KMS-11 (cell line): ENCODE data around the gene MEGF11.

ENCODE experiments used
- H2AFZ ChIP-seq: fragments of 200-600 bp; sonication (generic); 2 replicates; pipeline ENCODE4 v1.6.1; 2016; ENCODE audit warnings: antibody characterized with exemption, mixed run types, low read depth
- H3K27ac ChIP-seq: fragments of 200-600 bp; sonication (generic); 2 replicates; pipeline ENCODE4 v1.6.1; 2016; ENCODE audit warnings: mild to moderate bottlenecking, mixed run types
- H3K27me3 ChIP-seq: fragments of 200-600 bp; sonication (generic); 2 replicates; pipeline ENCODE4 v1.6.1; 2017; ENCODE audit warnings: mild to moderate bottlenecking, low read depth, mixed run types, moderate library complexity; ENCODE audit not compliant: insufficient read depth
- H3K36me3 ChIP-seq: fragments of 200-600 bp; sonication (generic); 2 replicates; pipeline ENCODE4 v1.6.1; 2017; ENCODE audit warnings: mild to moderate bottlenecking, mixed run types; ENCODE audit not compliant: insufficient read depth
- H3K4me1 ChIP-seq: fragments of 200-600 bp; sonication (generic); 2 replicates; pipeline ENCODE4 v1.6.1; 2016; ENCODE audit warnings: mild to moderate bottlenecking, low read depth, mixed run types; ENCODE audit not compliant: poor library complexity, severe bottlenecking
- H3K4me2 ChIP-seq: fragments of 200-600 bp; sonication (generic); 2 replicates; pipeline ENCODE4 v1.7.0; 2016; ENCODE audit warnings: mild to moderate bottlenecking, mixed run types
- H3K4me3 ChIP-seq: fragments of 200-600 bp; sonication (generic); IDR thresholded peaks from 2 replicates; pipeline ENCODE4 v1.6.1; 2017; ENCODE audit warnings: low read depth, low read length, mixed read lengths; ENCODE audit not compliant: insufficient read depth
- H3K79me2 ChIP-seq: fragments of 200-600 bp; sonication (generic); 2 replicates; pipeline ENCODE4 v1.6.1; 2016; ENCODE audit warnings: low read depth, mixed run types; ENCODE audit not compliant: insufficient read depth
- H3K9ac ChIP-seq: fragments of 200-600 bp; sonication (generic); 2 replicates; pipeline ENCODE4 v1.6.1; 2016; ENCODE audit warnings: mild to moderate bottlenecking, mixed run types
- H4K20me1 ChIP-seq: fragments of 200-600 bp; sonication (generic); 2 replicates; pipeline ENCODE4 v1.6.1; 2016; ENCODE audit warnings: mild to moderate bottlenecking, mixed run types; ENCODE audit not compliant: insufficient read depth
- TF ChIP-seq, protein P1 (sequence below): fragments of 200-600 bp; sonication (generic); conservative IDR thresholded peaks from 2 replicates; pipeline ENCODE4 v1.6.1; 2017; ENCODE audit warnings: low read depth, mild to moderate bottlenecking, antibody characterized with exemption, low read length, moderate library complexity, mixed read lengths

MEGF11 gene

DNA sequence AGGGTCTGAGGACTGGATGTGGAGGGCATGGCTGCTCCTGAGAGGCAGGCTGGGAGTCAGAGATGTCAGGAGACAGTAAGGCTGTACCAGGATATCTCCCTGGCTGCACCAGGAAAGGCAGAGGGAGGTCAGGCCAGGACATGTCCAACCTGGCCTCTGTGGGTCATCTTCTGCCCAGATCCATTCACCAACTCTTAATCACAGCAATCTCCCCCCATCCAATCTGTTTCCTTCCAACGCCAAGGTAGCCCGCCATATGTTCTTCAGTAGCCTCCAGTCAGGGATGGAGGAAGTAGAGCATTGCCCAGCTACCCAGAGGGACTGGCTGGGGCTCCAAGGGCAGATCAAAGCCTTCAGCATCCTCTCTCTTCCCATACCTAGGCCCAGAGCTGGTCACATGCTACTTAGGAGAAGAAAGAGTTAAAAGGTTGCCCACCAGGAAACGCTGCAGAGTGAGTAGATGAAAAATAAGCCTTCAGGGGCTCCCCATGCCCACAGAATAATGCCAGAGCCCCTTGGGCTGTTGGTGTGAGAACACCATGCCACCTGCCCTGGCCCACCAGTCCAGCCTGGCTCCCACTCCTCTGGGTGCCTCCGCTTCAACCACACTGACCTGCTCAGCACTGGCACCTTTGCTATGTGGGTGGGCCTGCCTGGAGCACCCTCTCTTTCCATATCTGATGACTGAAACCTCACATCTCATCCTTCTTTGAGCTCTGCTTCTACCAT, 176.8 kb downstream of the MEGF11 start:
- Histone ChIP-seq H3K4me1 (no peaks in the 10 kb centered on the region), H3K4me2 (no peak overlapping the region), H2AFZ (no peak overlapping the region), H3K4me3 (no peak overlapping the region), H3K79me2 (no peaks in the 10 kb centered on the region), H3K9ac (no peak overlapping the region), H3K36me3 (no peaks in the 10 kb centered on the region), H3K27ac (no peak overlapping the region), H3K27me3 (no peaks in the 10 kb centered on the region), H4K20me1 (no peaks in the 10 kb centered on the region)
- TF ChIP-seq, protein P1, sequence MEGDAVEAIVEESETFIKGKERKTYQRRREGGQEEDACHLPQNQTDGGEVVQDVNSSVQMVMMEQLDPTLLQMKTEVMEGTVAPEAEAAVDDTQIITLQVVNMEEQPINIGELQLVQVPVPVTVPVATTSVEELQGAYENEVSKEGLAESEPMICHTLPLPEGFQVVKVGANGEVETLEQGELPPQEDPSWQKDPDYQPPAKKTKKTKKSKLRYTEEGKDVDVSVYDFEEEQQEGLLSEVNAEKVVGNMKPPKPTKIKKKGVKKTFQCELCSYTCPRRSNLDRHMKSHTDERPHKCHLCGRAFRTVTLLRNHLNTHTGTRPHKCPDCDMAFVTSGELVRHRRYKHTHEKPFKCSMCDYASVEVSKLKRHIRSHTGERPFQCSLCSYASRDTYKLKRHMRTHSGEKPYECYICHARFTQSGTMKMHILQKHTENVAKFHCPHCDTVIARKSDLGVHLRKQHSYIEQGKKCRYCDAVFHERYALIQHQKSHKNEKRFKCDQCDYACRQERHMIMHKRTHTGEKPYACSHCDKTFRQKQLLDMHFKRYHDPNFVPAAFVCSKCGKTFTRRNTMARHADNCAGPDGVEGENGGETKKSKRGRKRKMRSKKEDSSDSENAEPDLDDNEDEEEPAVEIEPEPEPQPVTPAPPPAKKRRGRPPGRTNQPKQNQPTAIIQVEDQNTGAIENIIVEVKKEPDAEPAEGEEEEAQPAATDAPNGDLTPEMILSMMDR: no peak

DNA sequence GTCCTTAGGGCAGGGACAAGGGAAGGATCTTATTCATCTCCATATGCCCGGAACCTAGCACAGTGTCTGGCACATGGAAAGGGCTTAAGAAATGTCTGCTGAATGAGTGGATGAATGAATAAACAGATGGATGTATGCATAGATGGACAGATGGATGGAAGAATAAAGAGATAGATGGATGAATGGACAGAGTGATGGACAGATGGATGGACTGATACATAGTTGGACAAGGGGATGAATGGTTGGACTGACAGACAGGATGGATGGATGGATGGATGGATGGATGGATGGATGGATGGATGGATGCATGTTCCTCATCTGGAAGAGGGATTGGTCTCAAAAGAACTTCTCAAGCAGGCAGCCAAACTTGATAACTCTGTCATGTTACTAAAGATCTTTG, 177.6 kb downstream of the MEGF11 start:
- no peak overlapping the region for H3K9ac ChIP-seq
- H4K20me1 ChIP-seq: no peaks in the 10 kb centered on the region
- no peak overlapping the region for H3K27ac ChIP-seq
- TF ChIP-seq, protein P1: no peak
- no peak overlapping the region for H3K4me3 ChIP-seq
- H3K4me2 ChIP-seq: no peak overlapping the region
- no peaks in the 10 kb centered on the region for H3K4me1 ChIP-seq
- H3K27me3 ChIP-seq: no peaks in the 10 kb centered on the region
- no peaks in the 10 kb centered on the region for H3K36me3 ChIP-seq
- no peaks in the 10 kb centered on the region for H3K79me2 ChIP-seq
- H2AFZ ChIP-seq: no peak overlapping the region

DNA sequence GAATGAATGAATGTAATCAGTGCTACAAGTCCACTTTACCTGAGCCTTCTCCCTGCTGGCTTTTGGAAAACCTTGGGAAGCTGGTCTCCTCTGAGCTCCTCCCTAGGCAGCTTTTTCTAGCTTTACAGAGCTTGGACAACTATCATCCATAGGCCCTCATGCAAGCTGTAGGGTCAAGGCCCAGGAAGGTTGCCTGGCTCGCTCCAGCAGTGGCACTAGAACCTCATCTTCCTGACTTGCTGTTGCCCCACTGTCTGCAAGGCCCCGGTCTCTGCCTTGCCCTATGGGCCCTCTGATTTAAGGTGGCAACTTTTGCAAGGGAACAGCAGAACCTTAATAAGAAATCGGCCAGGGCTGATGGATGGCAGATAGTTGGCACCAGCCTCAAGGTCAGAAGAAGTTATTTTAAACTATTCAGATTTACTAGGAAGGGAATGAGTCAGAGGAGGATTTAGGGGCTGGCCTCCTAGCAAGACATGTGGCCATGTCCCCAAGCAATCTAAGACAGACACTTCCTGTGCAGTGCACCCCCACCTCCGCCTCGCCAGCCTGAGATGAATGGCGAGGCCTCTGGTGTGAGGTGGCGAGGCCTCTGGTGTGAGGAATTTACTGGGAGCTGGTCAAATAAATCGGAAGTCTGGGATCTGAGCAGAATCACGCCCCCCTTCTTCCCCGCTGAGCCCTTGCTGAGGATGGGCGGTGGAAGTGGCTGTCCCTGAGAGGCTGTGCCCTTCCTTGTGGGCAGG, 180.8 kb downstream of the MEGF11 start:
- H3K4me2 ChIP-seq: no peak overlapping the region
- no peak overlapping the region for H3K27ac ChIP-seq

DNA sequence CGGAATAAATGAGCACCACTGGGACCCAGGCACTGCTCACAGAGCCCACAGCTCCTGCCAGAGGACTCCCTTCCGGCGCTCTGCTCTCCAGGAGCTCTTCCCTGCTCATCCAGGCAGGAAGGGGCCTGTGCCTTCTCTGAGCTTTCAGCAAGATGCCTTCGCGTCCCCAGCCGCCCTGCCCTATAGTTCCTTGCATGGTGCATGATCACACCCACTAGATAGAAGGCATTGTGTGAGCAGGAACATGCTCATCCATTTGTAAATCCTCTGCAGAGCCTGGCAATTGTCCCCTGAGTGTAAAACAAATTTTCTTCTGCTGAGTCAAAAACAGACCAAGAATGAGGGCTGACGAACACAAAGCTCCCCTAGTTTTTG, 181.6 kb downstream of the MEGF11 start:
- Histone ChIP-seq H4K20me1 (no peaks in the 10 kb centered on the region), H3K9ac (no peak overlapping the region), H3K4me2 (no peak overlapping the region), H3K4me3 (no peak overlapping the region), H2AFZ (no peak overlapping the region), H3K27ac (no peak overlapping the region), H3K79me2 (no peaks in the 10 kb centered on the region), H3K4me1 (no peaks in the 10 kb centered on the region), H3K36me3 (no peaks in the 10 kb centered on the region), H3K27me3 (no peaks in the 10 kb centered on the region)
- TF ChIP-seq, protein P1: no peak

More for the DNA sequence above, 180.8 kb downstream of the MEGF11 start:
- no peak overlapping the region for H2AFZ ChIP-seq
- no peak overlapping the region for H3K4me3 ChIP-seq
- H3K79me2 ChIP-seq: no peaks in the 10 kb centered on the region
- H3K36me3 ChIP-seq: no peaks in the 10 kb centered on the region
- H3K9ac ChIP-seq: no peak overlapping the region
- no peaks in the 10 kb centered on the region for H3K4me1 ChIP-seq
- H4K20me1 ChIP-seq: no peaks in the 10 kb centered on the region
- no peaks in the 10 kb centered on the region for H3K27me3 ChIP-seq
- TF ChIP-seq, protein P1: no peak
